Immature natural killer cell (primary cell): Measurements from ENCODE around the gene EMILIN3. TPM values are rescaled to one million over a fixed set of nuclear protein-coding genes. Genes with fewer than 3 reads are reported as not detected.

Experiments used
- DNase-seq, 3 donors: peaks; one replicate each; pipeline ENCODE4 v3.0.0; 2022; ENCODE audit warnings: mixed read lengths in 1 of 3
- H3K27ac Mint-ChIP-seq, 6 donors: one replicate each; pipeline ENCODE4 v1.8.0; 2020; ENCODE audit warnings: mixed read lengths in 6 of 6, mild to moderate bottlenecking in 5 of 6, inconsistent platforms in 4 of 6, moderate library complexity in 3 of 6
- H3K27me3 Mint-ChIP-seq, 3 donors: one replicate each; pipeline ENCODE4 v1.8.0; 2020 to 2021; ENCODE audit warnings: low read depth in 3 of 3, mild to moderate bottlenecking in 3 of 3, mixed read lengths in 3 of 3, moderate library complexity in 3 of 3, inconsistent platforms in 1 of 3
- H3K36me3 Mint-ChIP-seq, 3 donors: one replicate each; pipeline ENCODE4 v1.8.0; 2020; ENCODE audit warnings: mixed read lengths in 3 of 3, inconsistent platforms in 2 of 3, mild to moderate bottlenecking in 2 of 3
- H3K4me1 Mint-ChIP-seq, 2 donors: one replicate each; pipeline ENCODE4 v1.8.0; 2020; ENCODE audit warnings: inconsistent platforms in 2 of 2, mild to moderate bottlenecking in 2 of 2, mixed read lengths in 2 of 2, moderate library complexity in 1 of 2
- H3K4me3 Mint-ChIP-seq, 5 donors: one replicate each; pipeline ENCODE4 v1.8.0; 2020; ENCODE audit warnings: mild to moderate bottlenecking in 5 of 5, mixed read lengths in 5 of 5, inconsistent platforms in 3 of 5, moderate library complexity in 3 of 5
- H3K9me3 Mint-ChIP-seq, 6 donors: one replicate each; pipeline ENCODE4 v1.8.0; 2020; ENCODE audit warnings: mild to moderate bottlenecking in 6 of 6, mixed read lengths in 6 of 6, inconsistent platforms in 4 of 6, moderate library complexity in 3 of 6
- polyA plus RNA-seq, 3 donors: library from polyadenylated mRNA; unstranded; fragments of 300-500 nt; fragmentation: Illumina TruSeq; gene quantifications; one replicate each; pipeline ENCODE4 v1.2.3, GENCODE V29; 2021

The EMILIN3 gene
- polyA plus RNA-seq, 3 donors from 2014 or later: not detected

DNA sequence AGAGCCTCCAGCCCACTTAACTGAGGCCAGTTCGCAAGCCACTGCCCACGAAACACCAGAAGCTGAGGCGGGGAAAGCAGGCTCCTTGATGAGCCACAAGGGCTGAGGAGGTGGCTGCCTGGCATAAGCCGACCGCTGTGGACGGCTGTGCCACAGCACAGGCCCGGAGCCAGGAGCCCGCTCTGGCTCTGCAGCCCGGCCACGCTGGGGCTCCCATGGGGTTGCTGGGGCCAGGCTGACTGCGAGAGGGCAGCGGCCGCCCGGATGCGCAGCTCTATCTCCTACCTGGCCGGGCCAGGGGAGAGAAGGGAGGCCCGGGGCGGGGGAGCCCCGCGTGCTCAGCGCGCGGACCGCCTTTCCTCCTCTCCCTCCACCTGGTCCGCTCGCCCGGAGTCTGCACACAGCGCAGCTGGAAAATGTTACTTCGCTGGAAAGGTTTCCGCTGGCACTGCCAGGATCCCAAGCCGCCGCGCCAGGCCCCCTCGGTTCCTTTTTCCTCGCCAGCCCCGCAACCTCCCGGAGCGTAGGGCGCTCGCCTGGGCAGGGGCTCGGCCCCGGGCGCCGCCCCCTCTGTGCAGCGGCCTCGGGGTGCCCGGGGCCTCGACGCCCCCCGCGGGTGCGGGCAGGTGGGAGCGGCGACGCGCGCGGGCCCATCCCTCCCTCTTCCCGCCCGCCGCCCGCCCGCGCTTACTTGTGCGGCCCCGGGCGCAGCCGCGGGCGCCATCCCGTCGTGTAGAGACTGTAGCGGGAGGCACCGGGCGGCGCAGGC lies 657 bp downstream of the EMILIN3 start:
- Mint-ChIP-seq H3K27me3 (peaks cover 6 to 16% (median 15%) of the 10 kb centered on the region in 3 donors), H3K4me1 (peaks cover 0 to 5% of the 10 kb centered on the region in 2 donors), H3K27ac (no peak overlapping the region), H3K36me3 (no peaks in the 10 kb centered on the region), H3K4me3 (peak overlapping the region in 1 of 5 donors; percentile 33), H3K9me3 (no peaks in the 10 kb centered on the region)
- DNase-seq: no peak

DNA sequence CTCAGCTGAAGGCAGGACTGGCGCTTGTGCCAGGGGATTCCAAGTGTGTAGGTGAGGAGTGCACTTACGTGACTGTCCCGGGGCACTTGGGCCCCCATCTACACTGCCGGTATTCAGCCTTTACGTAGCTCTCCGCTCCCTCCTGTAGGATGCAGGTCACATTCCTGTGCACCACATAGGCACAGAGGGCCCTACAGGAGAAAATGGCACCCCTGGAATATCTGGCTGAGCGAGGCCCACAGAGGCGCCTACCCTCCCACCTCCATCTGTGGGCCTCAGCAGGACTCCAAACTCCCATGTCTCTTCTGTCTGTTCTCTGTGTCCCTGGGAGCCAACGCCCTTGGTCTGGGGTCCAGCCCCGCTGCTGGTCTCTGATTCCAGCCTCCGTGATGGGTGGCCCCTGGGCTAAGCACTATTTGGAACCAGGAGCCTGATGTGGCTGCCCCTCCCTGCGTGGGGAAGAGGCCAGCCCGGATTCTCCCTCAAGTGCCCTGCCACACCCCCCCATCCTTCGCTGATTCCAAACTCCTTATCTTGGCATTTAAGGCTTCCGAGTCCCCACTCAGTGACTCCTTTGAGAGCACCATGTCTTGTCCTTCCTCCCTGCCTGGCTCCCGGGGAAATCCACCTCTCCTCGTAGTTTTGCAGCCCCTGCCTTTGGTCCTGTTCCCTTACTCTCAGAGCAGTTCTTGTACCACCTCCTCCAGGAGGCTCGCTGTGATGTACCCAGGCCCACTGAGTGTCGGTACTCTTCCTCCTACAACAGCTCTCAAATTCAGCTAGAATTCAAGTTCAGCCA lies 1.5 kb downstream of the EMILIN3 start:
- Mint-ChIP-seq H3K27ac (peak overlapping the region in 1 of 6 donors; percentile 7), H3K36me3 (no peaks in the 10 kb centered on the region), H3K9me3 (no peaks in the 10 kb centered on the region), H3K4me1 (peaks cover 0 to 5% of the 10 kb centered on the region in 2 donors), H3K4me3 (peak overlapping the region in 1 of 5 donors; percentile 33), H3K27me3 (peaks cover 6 to 16% (median 15%) of the 10 kb centered on the region in 3 donors)
- no peak for DNase-seq

DNA sequence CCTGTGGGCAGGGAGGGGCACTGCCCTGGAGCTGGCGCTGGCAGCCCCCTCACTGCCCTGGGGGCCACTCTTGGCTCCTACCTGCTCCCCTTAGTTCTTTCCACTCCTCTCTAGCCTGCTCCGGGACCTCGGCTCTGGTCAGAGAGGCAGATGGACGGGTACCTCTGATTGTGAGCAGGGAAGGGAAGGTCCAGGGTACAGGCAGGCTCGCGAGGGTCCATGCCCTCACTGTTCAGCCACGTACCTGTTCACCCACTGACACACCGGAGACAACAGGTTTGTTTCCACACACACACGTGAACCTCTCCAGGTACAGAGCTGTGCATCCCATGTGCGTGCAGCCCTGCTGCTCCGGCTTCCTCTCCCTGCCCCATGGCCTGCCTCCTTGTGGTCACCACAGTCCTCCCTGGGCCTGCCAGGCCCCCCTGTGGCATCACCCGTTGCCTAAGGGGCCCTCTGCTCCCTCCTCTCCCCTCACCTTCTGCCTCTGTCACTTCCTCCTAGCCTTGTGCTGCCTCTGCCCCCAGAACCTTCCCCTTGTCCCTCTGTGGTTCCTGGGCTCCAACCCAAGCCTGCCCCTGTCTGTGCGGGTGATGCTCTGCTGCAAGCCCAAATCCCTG lies 2.3 kb downstream of the EMILIN3 start:
- H3K9me3 Mint-ChIP-seq: no peaks in the 10 kb centered on the region
- DNase-seq: no peak
- H3K4me3 Mint-ChIP-seq: no peak overlapping the region
- H3K27ac Mint-ChIP-seq: no peak overlapping the region
- H3K27me3 Mint-ChIP-seq: peaks cover 6 to 16% (median 15%) of the 10 kb centered on the region in 3 donors
- H3K36me3 Mint-ChIP-seq: no peaks in the 10 kb centered on the region
- H3K4me1 Mint-ChIP-seq: peaks cover 0 to 5% of the 10 kb centered on the region in 2 donors

DNA sequence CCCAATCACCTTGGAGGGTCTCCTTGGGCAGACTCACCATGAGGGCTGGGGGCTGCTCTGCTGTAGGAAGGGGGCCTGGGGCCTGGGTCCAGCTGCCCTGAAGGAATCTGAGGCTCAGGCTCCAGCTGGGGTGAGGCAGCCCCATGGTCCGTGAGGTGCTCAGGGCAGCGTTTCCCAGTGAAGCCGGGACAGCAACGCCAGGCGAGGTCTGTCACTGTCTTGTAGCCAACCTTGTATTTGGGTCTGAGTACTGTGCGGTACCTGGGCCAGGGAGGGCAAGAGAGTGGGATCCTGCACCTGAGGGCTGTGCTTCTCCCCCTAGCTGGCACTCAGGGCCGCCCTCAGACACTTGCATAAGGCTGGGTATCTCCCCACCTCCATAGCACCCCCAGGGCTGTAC lies 3.0 kb downstream of the EMILIN3 start:
- peaks cover 6 to 13% (median 12%) of the 10 kb centered on the region in 3 donors for H3K27me3 Mint-ChIP-seq
- H3K27ac Mint-ChIP-seq: no peak overlapping the region
- no peaks in the 10 kb centered on the region for H3K36me3 Mint-ChIP-seq
- H3K9me3 Mint-ChIP-seq: no peaks in the 10 kb centered on the region
- peaks cover 0 to 5% of the 10 kb centered on the region in 2 donors for H3K4me1 Mint-ChIP-seq
- no peak overlapping the region for H3K4me3 Mint-ChIP-seq
- no peak for DNase-seq

DNA sequence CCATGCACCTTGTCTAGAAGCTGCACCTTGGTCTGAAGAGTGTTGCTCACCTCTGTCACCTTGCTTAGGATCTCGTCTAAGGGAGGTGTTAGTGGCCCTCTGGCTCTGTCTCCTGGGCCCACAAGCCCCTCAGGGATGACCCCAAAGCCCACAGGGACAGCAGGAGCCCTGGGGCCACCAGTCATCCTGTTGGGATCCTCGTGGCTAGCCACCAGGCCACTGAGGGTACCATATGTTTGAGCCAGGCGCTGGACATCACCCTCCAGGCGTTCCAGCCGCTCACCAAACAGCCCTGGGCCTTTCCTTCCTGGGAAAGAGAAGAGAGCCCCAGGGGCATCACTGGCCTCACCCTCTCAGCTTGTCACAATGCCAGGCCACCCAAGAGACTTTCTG lies 3.9 kb downstream of the EMILIN3 start:
- Mint-ChIP-seq H3K36me3 (no peaks in the 10 kb centered on the region), H3K4me1 (peaks cover 0 to 5% of the 10 kb centered on the region in 2 donors), H3K27me3 (peaks cover 6 to 11% (median 7%) of the 10 kb centered on the region in 3 donors), H3K4me3 (no peak overlapping the region), H3K27ac (no peak overlapping the region), H3K9me3 (no peaks in the 10 kb centered on the region)
- DNase-seq: no peak

DNA sequence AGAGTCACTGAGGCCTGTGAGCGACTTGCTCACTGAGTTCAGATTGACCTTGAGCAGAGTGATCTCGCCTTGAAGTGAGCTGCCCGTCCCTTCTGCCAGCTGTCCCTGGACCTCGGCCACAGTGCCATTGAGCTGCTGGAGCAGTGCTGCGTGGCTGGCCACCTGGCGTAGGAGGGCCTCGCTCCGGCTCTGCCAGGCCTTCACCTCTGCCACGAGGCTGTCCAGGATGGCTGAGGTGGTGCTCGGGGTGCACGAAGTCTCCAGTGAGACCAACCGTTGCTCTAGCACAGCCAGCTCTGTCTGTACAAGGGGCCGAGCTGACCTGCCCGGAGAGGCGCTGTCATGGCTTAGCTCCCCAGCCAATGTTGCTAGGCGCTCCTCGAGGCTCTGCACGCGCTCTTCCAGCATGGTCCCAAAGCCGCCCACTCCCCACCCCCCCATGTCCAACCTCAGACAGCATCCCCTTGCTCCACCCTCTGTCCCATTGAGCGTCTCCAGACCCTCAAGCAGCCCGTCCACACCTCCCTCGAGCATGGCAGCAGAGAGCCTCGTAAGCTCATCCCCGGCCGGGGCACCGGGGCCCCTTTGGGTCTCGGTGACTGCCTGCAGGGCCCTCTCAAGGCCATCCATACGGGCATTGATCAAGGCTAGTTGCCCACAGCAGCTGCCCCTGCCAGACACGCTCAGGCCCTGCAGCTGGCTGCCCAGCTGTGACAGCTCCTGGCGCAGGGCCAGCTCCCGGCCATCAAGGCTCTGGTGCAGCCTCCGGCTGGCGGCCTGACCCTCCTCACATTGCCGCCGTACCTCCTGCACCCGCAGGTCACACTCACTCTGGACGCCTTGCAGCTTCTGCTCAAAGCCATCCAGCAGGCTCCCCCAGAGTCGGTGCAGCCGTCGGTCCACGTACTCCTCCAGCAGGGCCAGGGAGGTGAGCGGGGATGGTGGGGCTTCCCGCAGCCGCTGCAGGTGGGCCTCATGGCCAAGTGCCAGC lies 4.6 kb downstream of the EMILIN3 start:
- no peak for DNase-seq
- Mint-ChIP-seq H3K4me3 (no peak overlapping the region), H3K27me3 (peaks cover 3 to 4% (median 4%) of the 10 kb centered on the region in 3 donors), H3K27ac (no peak overlapping the region), H3K36me3 (no peaks in the 10 kb centered on the region), H3K9me3 (no peaks in the 10 kb centered on the region), H3K4me1 (no peaks in the 10 kb centered on the region)

DNA sequence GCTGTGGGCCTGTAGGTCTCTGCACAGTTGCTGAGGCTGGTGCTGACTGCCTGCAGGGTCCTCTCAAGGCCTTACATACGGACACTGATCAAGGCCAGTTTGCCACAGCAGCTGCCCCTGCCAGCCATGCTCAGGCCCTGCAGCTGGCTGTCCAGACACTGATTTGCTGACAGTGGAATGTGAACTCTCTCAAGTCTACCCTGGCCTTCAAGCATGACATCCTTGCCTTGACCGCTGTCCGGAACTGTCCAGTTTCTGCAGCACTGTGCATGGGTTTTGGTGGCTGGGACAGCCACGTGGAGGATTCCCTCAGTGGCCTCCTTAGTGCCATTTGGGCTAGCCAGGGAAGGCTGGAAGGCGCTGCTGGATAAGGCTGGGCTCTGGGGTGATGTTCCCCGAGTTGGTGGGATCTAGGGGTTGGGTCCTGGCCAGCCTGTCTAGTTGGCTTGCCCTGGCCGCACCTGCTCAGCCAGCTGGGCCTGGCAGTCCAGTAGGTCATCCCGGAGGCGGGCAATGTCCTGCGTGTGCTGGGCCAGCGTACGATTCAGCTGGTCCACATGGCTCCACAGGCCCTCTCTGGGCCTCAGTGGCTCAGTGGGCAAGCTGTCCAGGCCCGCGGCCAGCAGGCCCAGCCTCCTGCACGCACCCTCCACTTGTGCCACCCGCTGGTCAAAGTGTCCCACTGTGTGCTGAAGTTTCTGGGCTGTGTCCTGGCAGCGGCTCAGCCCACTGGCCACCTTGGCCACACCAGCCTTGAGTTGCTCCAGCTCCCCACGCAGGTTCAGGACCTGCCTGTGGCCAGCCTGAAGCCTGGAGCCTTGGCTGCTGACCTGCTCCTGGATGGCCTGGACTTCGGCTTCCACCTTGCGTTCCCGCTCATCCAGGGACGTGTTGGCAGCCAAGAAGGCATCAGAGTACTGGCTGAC lies 5.5 kb downstream of the EMILIN3 start:
- Mint-ChIP-seq H3K36me3 (no peaks in the 10 kb centered on the region), H3K27me3 (peaks cover 2 to 4% (median 3%) of the 10 kb centered on the region in 3 donors), H3K4me3 (no peak overlapping the region), H3K27ac (no peak overlapping the region), H3K4me1 (no peaks in the 10 kb centered on the region), H3K9me3 (no peaks in the 10 kb centered on the region)
- no peak for DNase-seq

DNA sequence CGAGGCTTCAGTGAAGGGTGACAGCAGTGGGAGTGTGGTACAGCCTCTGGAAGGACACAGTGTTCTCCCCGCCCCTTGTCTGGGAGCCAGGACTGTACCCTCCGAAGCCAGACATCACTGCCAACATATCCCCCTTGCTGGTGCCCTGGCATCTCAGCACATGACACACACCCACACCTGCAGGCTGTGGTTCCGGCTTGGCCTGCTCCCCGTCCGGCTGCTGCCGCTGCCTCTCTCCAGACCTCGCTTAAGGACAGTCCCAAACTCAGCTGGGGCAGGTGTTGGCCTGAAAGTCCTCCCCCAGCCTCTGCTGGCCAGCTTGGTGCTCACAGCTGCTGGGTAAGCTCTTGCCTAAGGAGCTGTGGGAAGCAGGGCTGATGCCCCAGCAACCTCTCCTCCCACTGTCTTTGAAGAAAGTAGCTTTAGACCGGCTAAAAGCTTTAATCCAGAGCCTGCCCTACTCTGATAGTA lies 7.0 kb downstream of the EMILIN3 start:
- no peak overlapping the region for H3K27ac Mint-ChIP-seq
- no peaks in the 10 kb centered on the region for H3K9me3 Mint-ChIP-seq
- no peak overlapping the region for H3K4me3 Mint-ChIP-seq
- H3K36me3 Mint-ChIP-seq: no peaks in the 10 kb centered on the region
- peaks cover 0 to 3% (median 0%) of the 10 kb centered on the region in 3 donors for H3K27me3 Mint-ChIP-seq
- DNase-seq: no peak
- no peaks in the 10 kb centered on the region for H3K4me1 Mint-ChIP-seq

DNA sequence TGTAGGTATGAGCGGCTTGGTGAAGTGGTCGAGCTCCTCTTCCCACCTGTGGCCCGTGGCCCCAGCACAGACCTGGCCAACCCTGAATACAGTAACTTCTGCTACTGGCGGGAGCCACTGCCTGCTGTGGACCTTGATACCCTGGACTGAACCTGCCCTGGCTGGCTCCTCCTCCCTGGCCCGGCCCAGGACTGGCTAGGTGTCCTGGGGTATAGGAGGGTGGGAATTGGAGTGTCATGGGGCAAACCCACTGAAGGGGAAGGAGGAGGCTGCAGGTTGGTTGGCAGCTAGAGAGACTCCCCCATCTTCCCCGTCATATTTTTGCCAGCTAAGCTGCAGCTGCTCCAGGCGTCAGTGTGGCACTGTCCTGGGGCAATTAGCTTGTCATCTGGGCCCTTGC lies 7.9 kb downstream of the EMILIN3 start:
- DNase-seq: no peak
- Mint-ChIP-seq H3K27me3 (peaks cover 0 to 4% (median 0%) of the 10 kb centered on the region in 3 donors), H3K9me3 (no peaks in the 10 kb centered on the region), H3K27ac (no peak overlapping the region), H3K36me3 (no peaks in the 10 kb centered on the region), H3K4me3 (no peak overlapping the region), H3K4me1 (no peaks in the 10 kb centered on the region)

DNA sequence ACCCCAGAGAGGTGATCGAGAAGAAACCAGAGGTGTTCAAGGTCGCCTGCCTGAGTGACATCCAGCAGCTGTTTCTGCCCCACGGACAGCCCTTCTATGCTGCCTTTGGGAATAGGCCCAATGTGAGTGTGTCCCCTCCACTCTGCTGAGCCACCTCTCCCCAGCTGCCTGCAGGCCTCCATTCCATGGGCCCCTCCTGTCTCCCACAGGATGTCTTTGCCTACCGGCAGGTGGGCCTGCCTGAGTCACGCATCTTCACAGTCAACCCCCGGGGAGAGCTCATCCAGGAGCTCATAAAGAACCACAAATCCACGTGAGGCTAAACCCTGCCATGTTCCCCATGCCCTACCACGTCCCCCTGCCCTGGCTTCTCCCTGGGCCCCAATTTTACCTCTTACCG lies 8.4 kb downstream of the EMILIN3 start:
- no peaks in the 10 kb centered on the region for H3K36me3 Mint-ChIP-seq
- H3K4me1 Mint-ChIP-seq: no peaks in the 10 kb centered on the region
- no peak overlapping the region for H3K27ac Mint-ChIP-seq
- peaks cover 0 to 4% (median 0%) of the 10 kb centered on the region in 3 donors for H3K27me3 Mint-ChIP-seq
- H3K4me3 Mint-ChIP-seq: no peak overlapping the region
- H3K9me3 Mint-ChIP-seq: no peaks in the 10 kb centered on the region
- DNase-seq: no peak

DNA sequence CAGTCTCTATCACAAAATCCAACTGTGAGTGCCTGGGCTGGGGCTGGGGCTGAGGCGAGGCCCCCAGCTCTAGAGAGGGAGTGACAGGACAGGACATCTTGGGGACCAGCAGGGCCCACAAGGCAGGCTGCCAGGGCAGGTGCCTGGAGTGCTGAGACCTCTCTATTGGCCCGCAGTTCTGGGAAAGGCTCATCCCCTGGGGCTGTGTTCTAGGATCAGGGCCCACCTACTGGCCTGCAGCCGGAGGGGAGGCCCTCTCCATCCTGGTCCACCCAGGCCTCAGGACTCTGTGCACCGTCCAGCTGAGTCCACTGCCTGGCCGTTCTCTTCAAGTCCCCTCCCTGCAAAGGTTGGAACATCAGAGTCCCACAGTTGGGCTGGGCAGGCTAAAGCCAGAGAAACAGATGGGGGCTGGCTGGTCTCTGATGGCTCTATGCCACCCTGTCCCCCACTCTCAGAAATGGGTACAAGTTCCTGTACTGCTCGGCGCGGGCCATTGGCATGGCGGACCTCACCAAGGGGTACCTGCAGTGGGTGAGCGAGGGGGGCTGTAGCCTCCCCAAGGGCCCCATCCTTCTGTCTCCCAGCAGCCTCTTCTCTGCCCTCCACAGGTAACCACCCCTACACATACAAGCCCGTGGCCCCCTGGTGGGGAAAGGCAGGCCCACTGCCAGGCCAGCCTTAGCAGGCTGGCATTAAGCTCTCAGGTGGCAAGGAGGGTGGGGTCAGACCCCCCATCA lies 9.0 kb downstream of the EMILIN3 start:
- Mint-ChIP-seq H3K4me1 (no peaks in the 10 kb centered on the region), H3K27me3 (peaks cover 0 to 4% (median 0%) of the 10 kb centered on the region in 3 donors), H3K4me3 (no peak overlapping the region), H3K9me3 (no peaks in the 10 kb centered on the region), H3K27ac (no peak overlapping the region), H3K36me3 (no peaks in the 10 kb centered on the region)
- DNase-seq: no peak

DNA sequence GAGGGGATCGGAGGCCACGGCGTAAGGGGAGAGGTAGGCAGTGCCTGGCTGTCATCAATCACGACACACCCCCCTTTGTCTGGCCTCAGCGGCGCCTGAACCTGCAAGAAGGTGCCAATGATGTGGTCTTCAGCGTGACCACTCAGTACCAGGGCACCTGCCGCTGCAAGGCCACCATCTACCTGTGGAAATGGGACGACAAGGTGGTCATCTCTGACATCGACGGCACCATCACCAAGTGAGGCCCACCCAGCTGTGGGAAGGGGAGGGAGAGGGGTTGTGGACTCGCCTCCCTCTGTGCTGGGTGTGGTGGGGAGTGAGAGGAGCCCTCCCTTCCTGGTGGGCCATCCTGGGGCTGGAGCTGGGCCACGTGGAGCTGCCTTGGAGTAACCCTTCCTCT lies 9.7 kb downstream of the EMILIN3 start:
- Mint-ChIP-seq H3K27me3 (peaks cover 0 to 4% (median 0%) of the 10 kb centered on the region in 3 donors), H3K4me1 (no peaks in the 10 kb centered on the region), H3K9me3 (no peaks in the 10 kb centered on the region), H3K36me3 (no peaks in the 10 kb centered on the region), H3K27ac (no peak overlapping the region), H3K4me3 (no peak overlapping the region)
- DNase-seq: no peak
